ENCODE data around the gene TFDP1. TPM values are rescaled to one million over a fixed set of nuclear protein-coding genes. Genes with fewer than 3 reads are reported as not detected.

Gene TFDP1
- total and polyA plus RNA-seq, 8 donors: 10.3 to 24.7 (median 17.9) TPM

GRCh38 chr13:113632706-113633484, 48.3 kb downstream of the TFDP1 start:
- no peak overlapping the region for H3K27ac ChIP-seq
- H3K36me3 ChIP-seq: peaks cover 0 to 18% (median 4%) of the 10 kb centered on the region in 3 donors
- intact Hi-C loops (cut with DNase I): no loop called here
- H3K27me3 ChIP-seq: no peaks in the 10 kb centered on the region
- TF ChIP-seq CTCF (IDR thresholded peaks at IDR 0.05): no peak
- 95% methylated on average over 37 to 38 of the region's 38 CpGs for WGBS, 2 donors
- no peaks in the 10 kb centered on the region for H3K4me1 ChIP-seq
- no peak overlapping the region for H3K4me3 ChIP-seq
- H3K9me3 ChIP-seq: no peaks in the 10 kb centered on the region
- ATAC-seq: no peak
- peak in 3 of 6 donors; percentile 2 to 31 (median 25) for DNase-seq
- no peak for FAIRE-seq

GRCh38 chr13:113633485-113633873, 48.9 kb downstream of the TFDP1 start:
- WGBS, 2 donors: 95 to 96% methylated on average over 18 of the region's 18 CpGs
- peak in 3 of 6 donors; percentile 4 to 39 (median 28) for DNase-seq
- intact Hi-C loops (cut with DNase I): no loop called here
- ATAC-seq: no peak
- Histone ChIP-seq H3K4me3 (no peak overlapping the region), H3K36me3 (peaks cover 0 to 18% (median 4%) of the 10 kb centered on the region in 3 donors), H3K27ac (no peak overlapping the region), H3K4me1 (no peaks in the 10 kb centered on the region), H3K27me3 (no peaks in the 10 kb centered on the region), H3K9me3 (no peaks in the 10 kb centered on the region)
- no peak for TF ChIP-seq CTCF (IDR thresholded peaks at IDR 0.05)
- FAIRE-seq: no peak

GRCh38 chr13:113634279-113635047, 49.9 kb downstream of the TFDP1 start:
- FAIRE-seq (no peak), DNase-seq (peak in 1 of 6 donors; percentile 12), ATAC-seq (no peak)
- Histone ChIP-seq H3K27me3 (no peaks in the 10 kb centered on the region), H3K4me3 (no peak overlapping the region), H3K27ac (no peak overlapping the region), H3K4me1 (no peaks in the 10 kb centered on the region), H3K36me3 (peaks cover 0 to 18% (median 4%) of the 10 kb centered on the region in 3 donors), H3K9me3 (no peaks in the 10 kb centered on the region)
- intact Hi-C loops (cut with DNase I): no loop called here
- TF ChIP-seq CTCF (IDR thresholded peaks at IDR 0.05): no peak
- 94 to 95% methylated on average over 16 of the region's 16 CpGs for WGBS, 2 donors

- ATAC-seq: no peak
- Histone ChIP-seq H3K4me3 (no peak overlapping the region), H3K4me1 (no peaks in the 10 kb centered on the region), H3K27ac (no peak overlapping the region), H3K36me3 (peaks cover 0 to 18% (median 4%) of the 10 kb centered on the region in 3 donors), H3K27me3 (no peaks in the 10 kb centered on the region), H3K9me3 (no peaks in the 10 kb centered on the region)
- no peak for FAIRE-seq
- intact Hi-C loops (cut with DNase I): no loop called here
- no peak for TF ChIP-seq CTCF (IDR thresholded peaks at IDR 0.05)
- peak in 3 of 6 donors; percentile 6 to 62 (median 33) for DNase-seq
- WGBS, 2 donors: 93 to 98% methylated on average over 7 of the region's 7 CpGs
Observed at GRCh38 chr13:113635048-113635420, 50.5 kb downstream of the TFDP1 start.
